ENCODE measurements around the gene ENPP5. TPM values are rescaled to one million over a fixed set of nuclear protein-coding genes. Genes with fewer than 3 reads are reported as not detected.

Gene ENPP5, protein sequence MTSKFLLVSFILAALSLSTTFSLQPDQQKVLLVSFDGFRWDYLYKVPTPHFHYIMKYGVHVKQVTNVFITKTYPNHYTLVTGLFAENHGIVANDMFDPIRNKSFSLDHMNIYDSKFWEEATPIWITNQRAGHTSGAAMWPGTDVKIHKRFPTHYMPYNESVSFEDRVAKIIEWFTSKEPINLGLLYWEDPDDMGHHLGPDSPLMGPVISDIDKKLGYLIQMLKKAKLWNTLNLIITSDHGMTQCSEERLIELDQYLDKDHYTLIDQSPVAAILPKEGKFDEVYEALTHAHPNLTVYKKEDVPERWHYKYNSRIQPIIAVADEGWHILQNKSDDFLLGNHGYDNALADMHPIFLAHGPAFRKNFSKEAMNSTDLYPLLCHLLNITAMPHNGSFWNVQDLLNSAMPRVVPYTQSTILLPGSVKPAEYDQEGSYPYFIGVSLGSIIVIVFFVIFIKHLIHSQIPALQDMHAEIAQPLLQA
- 4.2 and 6.6 TPM in 2 replicates for total RNA-seq (ENCODE audit: low replicate concordance)
- long read RNA-seq, transcript ENPP5-201 (4 exons, 2,544 nt) = major isoform, 20 of 51 reads
- long read RNA-seq, transcript ENPP5-202 (5 exons, 3,834 nt) = minor isoform, 16 of 51 reads
- long read RNA-seq, partial matches to known transcripts = 5 of 51 reads
- long read RNA-seq, other reads (novel, unspliced or antisense) = 10 of 51 reads

DNA sequence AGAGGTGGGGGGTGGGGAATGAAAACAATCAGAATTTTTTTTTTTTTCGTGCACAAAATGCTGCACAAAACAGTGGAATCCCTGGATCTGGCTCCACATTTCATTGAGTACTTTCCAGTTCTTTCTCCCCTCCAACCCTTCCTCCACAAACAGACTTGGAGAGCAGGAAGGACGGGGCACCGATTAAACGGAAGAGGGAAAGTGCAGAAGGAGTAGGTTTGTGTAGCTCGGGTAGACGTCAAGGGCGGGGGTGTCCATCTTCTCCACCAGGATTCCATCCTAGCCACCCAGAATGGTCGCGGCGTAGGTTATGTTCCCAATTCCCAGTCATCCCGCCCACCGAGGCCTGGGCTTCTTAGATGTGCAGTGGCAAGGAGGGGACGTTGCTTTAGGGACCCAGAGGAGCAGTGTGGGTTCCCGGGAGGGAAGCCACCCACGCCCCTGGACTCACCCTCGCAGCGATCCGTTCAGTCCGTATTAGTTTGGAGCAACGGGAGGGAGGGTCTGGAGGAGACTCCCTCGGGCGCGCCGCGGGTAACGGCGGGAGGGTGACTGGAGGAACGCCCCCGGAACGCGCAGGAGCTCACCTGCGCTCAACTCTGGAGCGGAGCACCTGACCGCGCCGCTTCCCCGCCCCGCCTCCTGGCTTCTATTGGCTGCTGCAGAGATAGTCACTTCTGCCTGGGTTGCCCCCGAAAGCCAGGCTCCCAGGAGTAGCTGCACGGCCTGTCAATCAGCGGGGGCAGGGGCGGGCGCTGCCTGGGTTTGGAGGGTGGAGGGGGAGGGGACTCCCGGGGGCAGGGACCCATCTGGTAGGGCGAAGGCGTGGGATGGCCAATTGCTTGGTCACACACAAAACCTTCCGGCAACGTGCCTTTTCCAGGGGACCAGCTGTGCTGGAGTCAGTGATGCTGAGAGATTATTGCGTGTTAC lies at the start of gene ENPP5:
TSS of gene ENPP5 (minus strand) at position 624 of the 933 bp plus-strand sequence. CDS start 2,718 bp downstream, outside the sequence.
- Mint-ChIP-seq H3K27ac (peak within 1 kb of the TSS; percentile 76), H3K4me3 (peak within 1 kb of the TSS; percentile 93), H3K4me1 (ENCODE audit: unreplicated experiment) (no peaks in the 10 kb centered on the region), H3K36me3 (no peaks in the 10 kb centered on the region), H3K27me3 (peaks cover 11% of the 10 kb centered on the region), H3K9me3 (no peaks in the 10 kb centered on the region)
- DNase-seq (ENCODE audit: extremely low spot score, unreplicated experiment) = peak; percentile 85
- TF ChIP-seq, protein P1, sequence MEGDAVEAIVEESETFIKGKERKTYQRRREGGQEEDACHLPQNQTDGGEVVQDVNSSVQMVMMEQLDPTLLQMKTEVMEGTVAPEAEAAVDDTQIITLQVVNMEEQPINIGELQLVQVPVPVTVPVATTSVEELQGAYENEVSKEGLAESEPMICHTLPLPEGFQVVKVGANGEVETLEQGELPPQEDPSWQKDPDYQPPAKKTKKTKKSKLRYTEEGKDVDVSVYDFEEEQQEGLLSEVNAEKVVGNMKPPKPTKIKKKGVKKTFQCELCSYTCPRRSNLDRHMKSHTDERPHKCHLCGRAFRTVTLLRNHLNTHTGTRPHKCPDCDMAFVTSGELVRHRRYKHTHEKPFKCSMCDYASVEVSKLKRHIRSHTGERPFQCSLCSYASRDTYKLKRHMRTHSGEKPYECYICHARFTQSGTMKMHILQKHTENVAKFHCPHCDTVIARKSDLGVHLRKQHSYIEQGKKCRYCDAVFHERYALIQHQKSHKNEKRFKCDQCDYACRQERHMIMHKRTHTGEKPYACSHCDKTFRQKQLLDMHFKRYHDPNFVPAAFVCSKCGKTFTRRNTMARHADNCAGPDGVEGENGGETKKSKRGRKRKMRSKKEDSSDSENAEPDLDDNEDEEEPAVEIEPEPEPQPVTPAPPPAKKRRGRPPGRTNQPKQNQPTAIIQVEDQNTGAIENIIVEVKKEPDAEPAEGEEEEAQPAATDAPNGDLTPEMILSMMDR (conservative IDR thresholded peaks at IDR 0.05) = no peak

DNA sequence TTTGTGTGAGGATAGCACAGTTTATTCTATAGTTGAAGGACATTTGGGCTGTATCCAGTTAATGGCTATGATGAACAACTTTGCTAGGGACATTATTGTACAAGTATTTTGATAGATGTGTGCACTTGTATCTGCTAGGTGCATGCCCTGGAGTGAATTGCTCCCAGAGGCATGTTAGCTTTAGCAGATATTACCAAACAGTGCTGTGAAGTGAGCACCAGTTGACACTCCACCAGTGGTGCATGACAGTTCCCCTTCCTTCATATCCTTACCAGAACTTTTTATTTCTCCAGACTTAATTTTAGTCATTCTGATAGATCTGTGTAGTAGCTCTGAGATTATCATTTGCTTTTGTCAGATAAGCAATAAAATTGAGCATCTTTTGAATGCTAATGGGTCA lies 48.9 kb upstream of the ENPP5 start:
- no peak for DNase-seq (ENCODE audit: extremely low spot score, unreplicated experiment)
- H3K36me3 Mint-ChIP-seq = no peaks in the 10 kb centered on the region
- H3K27ac Mint-ChIP-seq = no peak overlapping the region
- no peaks in the 10 kb centered on the region for H3K27me3 Mint-ChIP-seq
- TF ChIP-seq, protein P1 (conservative IDR thresholded peaks at IDR 0.05) = no peak
- no peaks in the 10 kb centered on the region for H3K9me3 Mint-ChIP-seq
- peaks cover 4% of the 10 kb centered on the region for H3K4me1 Mint-ChIP-seq (ENCODE audit: unreplicated experiment)
- H3K4me3 Mint-ChIP-seq = no peak overlapping the region

DNA sequence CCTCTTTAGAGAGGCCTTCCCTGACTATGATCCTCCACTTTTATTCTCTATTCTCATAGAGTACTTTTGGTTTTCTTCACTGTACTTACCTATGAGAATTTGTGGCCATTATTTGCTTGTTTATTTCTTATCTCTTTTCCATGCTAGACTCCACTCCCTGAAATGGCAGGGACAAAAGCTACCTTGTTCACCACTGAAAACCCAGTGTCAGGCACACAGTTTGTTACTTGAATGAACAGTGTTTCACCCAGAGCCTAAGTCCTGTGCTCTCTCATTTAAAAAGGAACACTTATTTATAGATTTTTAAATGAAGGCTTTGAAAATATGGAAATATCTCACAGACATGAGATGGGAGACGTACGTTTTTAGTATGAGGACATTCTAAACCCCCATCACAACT lies 47.7 kb upstream of the ENPP5 start:
- H3K27me3 Mint-ChIP-seq = no peaks in the 10 kb centered on the region
- H3K36me3 Mint-ChIP-seq = no peaks in the 10 kb centered on the region
- no peaks in the 10 kb centered on the region for H3K9me3 Mint-ChIP-seq
- peaks cover 4% of the 10 kb centered on the region for H3K4me1 Mint-ChIP-seq (ENCODE audit: unreplicated experiment)
- H3K27ac Mint-ChIP-seq = no peak overlapping the region
- TF ChIP-seq, protein P1 (conservative IDR thresholded peaks at IDR 0.05) = no peak
- H3K4me3 Mint-ChIP-seq = no peak overlapping the region
- no peak for DNase-seq (ENCODE audit: extremely low spot score, unreplicated experiment)

DNA sequence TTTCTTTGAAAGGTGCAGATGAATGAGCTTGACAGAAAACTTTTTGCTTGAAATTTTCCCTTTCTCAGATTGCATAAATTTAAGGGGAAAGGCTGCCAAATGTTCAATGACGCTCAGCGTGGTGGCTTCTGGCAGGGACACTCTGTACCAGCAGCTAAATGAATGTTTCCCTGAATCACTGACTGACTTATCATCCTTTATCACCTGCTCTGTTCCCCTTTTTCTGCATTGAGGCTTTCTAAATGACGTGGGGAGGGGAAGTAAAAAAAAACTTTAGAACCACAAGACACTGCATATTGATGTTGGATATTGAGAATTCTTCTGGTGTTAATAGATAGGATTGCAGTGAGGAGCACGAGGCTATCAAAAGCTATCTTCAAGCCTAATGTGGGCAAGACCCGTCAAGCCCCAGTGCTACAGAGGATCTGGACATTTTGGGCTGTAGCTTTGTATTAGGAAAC lies 46.9 kb upstream of the ENPP5 start:
- no peak overlapping the region for H3K4me3 Mint-ChIP-seq
- no peaks in the 10 kb centered on the region for H3K9me3 Mint-ChIP-seq
- no peaks in the 10 kb centered on the region for H3K36me3 Mint-ChIP-seq
- no peaks in the 10 kb centered on the region for H3K27me3 Mint-ChIP-seq
- TF ChIP-seq, protein P1 (conservative IDR thresholded peaks at IDR 0.05) = no peak
- no peak overlapping the region for H3K27ac Mint-ChIP-seq
- H3K4me1 Mint-ChIP-seq (ENCODE audit: unreplicated experiment) = peaks cover 4% of the 10 kb centered on the region
- DNase-seq (ENCODE audit: extremely low spot score, unreplicated experiment) = no peak

DNA sequence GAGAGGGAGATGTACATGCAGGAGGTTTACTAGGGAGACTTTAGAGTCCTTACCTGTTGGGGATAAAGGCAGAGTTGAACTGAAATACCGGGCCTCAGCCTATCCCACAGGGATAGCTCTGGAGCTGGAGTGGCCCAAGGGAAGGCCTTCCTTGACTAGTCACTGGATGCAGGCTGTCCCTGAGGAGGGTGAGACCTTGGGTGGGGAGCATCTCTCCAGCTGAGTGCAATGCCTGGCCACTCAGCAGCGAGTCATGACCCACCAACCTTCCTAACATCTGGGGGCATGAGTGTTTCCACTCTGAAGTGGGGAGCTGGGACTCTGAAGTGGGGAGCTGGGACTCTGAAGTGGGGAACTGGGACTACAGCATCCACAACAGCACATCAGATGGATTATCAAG lies 46.1 kb upstream of the ENPP5 start:
- Mint-ChIP-seq H3K27ac (no peak overlapping the region), H3K4me3 (no peak overlapping the region), H3K27me3 (no peaks in the 10 kb centered on the region), H3K9me3 (no peaks in the 10 kb centered on the region), H3K36me3 (no peaks in the 10 kb centered on the region), H3K4me1 (ENCODE audit: unreplicated experiment) (peaks cover 4% of the 10 kb centered on the region)
- no peak for DNase-seq (ENCODE audit: extremely low spot score, unreplicated experiment)
- TF ChIP-seq, protein P1 (conservative IDR thresholded peaks at IDR 0.05) = no peak
